ENCODE data around the gene ARID5B. TPM values are rescaled to one million over a fixed set of nuclear protein-coding genes. Genes with fewer than 3 reads are reported as not detected.

Gene ARID5B
- total and polyA plus RNA-seq, 2 experiments from 2014 or later = 1.3 to 1.6 TPM

- Histone ChIP-seq H3K4me1 (ENCODE audit: insufficient read depth) (no peaks in the 10 kb centered on the region), H4K20me1 (replicated peaks; ENCODE audit: insufficient read depth) (no peaks in the 10 kb centered on the region), H3K79me2 (replicated peaks; ENCODE audit: insufficient read depth) (no peaks in the 10 kb centered on the region), H3K4me3 (no peak overlapping the region), H2AFZ (peak overlapping the region; percentile 93), H3K27me3 (ENCODE audit: insufficient read depth) (no peaks in the 10 kb centered on the region), H3K36me3 (ENCODE audit: insufficient read depth) (no peaks in the 10 kb centered on the region), H3K4me2 (no peak overlapping the region), H3K9me2 (ENCODE audit: insufficient read depth) (no peaks in the 10 kb centered on the region), H3F3A (replicated peaks; ENCODE audit: low read depth) (no peaks in the 10 kb centered on the region), H3K27ac (ENCODE audit: low read depth) (no peak overlapping the region)
- ATAC-seq (no peak), DNase-seq (ENCODE audit: low spot score) (no peak)
- no peaks in the 10 kb centered on the region for H3K4me1 Mint-ChIP-seq
- H3K4me3 Mint-ChIP-seq = no peak overlapping the region
- peaks cover 2% of the 10 kb centered on the region for H3K27me3 Mint-ChIP-seq (ENCODE audit: insufficient read depth, low read depth, poor library complexity)
- H3K36me3 Mint-ChIP-seq (ENCODE audit: low read depth) = no peaks in the 10 kb centered on the region
- H3K9me3 Mint-ChIP-seq = no peaks in the 10 kb centered on the region; the same call in 2 of the 3 replicates
- H3K27ac Mint-ChIP-seq = no peak overlapping the region
- TF ChIP-seq EZH2phosphoT487 (IDR thresholded peaks at IDR 0.05; ENCODE audit: unreplicated experiment) (no peak), ZNF114 (CRISPR knock-in tag; IDR thresholded peaks at IDR 0.05) (no peak), ZNF331 (CRISPR knock-in tag; IDR thresholded peaks at IDR 0.05; ENCODE audit: low read depth) (no peak), CREB1 (CRISPR knock-in tag; IDR thresholded peaks at IDR 0.05; ENCODE audit: low read depth) (no peak), STAT1 (IDR thresholded peaks at IDR 0.05; ENCODE audit: unreplicated experiment) (no peak), JUNB (IDR thresholded peaks at IDR 0.05; ENCODE audit: unreplicated experiment) (no peak), CTCF (conservative IDR thresholded peaks at IDR 0.05; ENCODE audit: low read depth in 2 of 2) (no peak), REST (IDR thresholded peaks at IDR 0.05; ENCODE audit: unreplicated experiment) (no peak), POLR2AphosphoS5 (IDR thresholded peaks at IDR 0.05; ENCODE audit: low read depth) (no peak), EZH2 (IDR thresholded peaks at IDR 0.05; ENCODE audit: low read depth, unreplicated experiment) (no peak), NANOG (IDR thresholded peaks at IDR 0.05; ENCODE audit: borderline replicate concordance) (no peak)
- TF ChIP-seq, protein P1, sequence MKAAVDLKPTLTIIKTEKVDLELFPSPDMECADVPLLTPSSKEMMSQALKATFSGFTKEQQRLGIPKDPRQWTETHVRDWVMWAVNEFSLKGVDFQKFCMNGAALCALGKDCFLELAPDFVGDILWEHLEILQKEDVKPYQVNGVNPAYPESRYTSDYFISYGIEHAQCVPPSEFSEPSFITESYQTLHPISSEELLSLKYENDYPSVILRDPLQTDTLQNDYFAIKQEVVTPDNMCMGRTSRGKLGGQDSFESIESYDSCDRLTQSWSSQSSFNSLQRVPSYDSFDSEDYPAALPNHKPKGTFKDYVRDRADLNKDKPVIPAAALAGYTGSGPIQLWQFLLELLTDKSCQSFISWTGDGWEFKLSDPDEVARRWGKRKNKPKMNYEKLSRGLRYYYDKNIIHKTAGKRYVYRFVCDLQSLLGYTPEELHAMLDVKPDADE (IDR thresholded peaks at IDR 0.05) = no peak
- TF ChIP-seq, protein P2, sequence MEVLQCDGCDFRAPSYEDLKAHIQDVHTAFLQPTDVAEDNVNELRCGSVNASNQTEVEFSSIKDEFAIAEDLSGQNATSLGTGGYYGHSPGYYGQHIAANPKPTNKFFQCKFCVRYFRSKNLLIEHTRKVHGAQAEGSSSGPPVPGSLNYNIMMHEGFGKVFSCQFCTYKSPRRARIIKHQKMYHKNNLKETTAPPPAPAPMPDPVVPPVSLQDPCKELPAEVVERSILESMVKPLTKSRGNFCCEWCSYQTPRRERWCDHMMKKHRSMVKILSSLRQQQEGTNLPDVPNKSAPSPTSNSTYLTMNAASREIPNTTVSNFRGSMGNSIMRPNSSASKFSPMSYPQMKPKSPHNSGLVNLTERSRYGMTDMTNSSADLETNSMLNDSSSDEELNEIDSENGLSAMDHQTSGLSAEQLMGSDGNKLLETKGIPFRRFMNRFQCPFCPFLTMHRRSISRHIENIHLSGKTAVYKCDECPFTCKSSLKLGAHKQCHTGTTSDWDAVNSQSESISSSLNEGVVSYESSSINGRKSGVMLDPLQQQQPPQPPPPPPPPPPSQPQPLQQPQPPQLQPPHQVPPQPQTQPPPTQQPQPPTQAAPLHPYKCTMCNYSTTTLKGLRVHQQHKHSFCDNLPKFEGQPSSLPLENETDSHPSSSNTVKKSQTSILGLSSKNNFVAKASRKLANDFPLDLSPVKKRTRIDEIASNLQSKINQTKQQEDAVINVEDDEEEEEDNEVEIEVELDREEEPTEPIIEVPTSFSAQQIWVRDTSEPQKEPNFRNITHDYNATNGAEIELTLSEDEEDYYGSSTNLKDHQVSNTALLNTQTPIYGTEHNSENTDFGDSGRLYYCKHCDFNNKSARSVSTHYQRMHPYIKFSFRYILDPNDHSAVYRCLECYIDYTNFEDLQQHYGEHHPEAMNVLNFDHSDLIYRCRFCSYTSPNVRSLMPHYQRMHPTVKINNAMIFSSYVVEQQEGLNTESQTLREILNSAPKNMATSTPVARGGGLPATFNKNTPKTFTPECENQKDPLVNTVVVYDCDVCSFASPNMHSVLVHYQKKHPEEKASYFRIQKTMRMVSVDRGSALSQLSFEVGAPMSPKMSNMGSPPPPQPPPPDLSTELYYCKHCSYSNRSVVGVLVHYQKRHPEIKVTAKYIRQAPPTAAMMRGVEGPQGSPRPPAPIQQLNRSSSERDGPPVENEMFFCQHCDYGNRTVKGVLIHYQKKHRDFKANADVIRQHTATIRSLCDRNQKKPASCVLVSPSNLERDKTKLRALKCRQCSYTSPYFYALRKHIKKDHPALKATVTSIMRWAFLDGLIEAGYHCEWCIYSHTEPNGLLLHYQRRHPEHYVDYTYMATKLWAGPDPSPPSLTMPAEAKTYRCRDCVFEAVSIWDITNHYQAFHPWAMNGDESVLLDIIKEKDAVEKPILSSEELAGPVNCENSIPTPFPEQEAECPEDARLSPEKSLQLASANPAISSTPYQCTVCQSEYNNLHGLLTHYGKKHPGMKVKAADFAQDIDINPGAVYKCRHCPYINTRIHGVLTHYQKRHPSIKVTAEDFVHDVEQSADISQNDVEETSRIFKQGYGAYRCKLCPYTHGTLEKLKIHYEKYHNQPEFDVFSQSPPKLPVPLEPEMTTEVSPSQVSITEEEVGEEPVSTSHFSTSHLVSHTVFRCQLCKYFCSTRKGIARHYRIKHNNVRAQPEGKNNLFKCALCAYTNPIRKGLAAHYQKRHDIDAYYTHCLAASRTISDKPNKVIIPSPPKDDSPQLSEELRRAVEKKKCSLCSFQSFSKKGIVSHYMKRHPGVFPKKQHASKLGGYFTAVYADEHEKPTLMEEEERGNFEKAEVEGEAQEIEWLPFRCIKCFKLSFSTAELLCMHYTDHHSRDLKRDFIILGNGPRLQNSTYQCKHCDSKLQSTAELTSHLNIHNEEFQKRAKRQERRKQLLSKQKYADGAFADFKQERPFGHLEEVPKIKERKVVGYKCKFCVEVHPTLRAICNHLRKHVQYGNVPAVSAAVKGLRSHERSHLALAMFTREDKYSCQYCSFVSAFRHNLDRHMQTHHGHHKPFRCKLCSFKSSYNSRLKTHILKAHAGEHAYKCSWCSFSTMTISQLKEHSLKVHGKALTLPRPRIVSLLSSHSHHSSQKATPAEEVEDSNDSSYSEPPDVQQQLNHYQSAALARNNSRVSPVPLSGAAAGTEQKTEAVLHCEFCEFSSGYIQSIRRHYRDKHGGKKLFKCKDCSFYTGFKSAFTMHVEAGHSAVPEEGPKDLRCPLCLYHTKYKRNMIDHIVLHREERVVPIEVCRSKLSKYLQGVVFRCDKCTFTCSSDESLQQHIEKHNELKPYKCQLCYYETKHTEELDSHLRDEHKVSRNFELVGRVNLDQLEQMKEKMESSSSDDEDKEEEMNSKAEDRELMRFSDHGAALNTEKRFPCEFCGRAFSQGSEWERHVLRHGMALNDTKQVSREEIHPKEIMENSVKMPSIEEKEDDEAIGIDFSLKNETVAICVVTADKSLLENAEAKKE (CRISPR knock-in tag; IDR thresholded peaks at IDR 0.05) = no peak
These were observed 40.3 kb upstream of the ARID5B start for GRCh38 chr10:61860964-61861758.

Data from GM23338 (cell line).